Smooth muscle cell of the umbilical artery (primary cell): Measurements from ENCODE around the gene PITX2. TPM values are rescaled to one million over a fixed set of nuclear protein-coding genes. Genes with fewer than 3 reads are reported as not detected.

Experiments
- total RNA-seq: library from RNA; depleted of rRNA; stranded (reverse); fragments of >200 nt; gene quantifications from 2 replicates; pipeline ENCODE4 v1.2.3, GENCODE V29; 2014

The PITX2 gene
- 33.3 and 60.6 TPM in 2 replicates for total RNA-seq

GRCh38 chr4:110622841-110623717 is at the start of gene PITX2:
Gene PITX2 (minus strand): TSS chr4:110623077. CDS start chr4:110622460, 617 bp downstream.

Other genes starting within 250 kb of the PITX2 start
- 0.30 and 3.1 TPM in 2 replicates for gene ENPEP, start 146.9 kb downstream of the PITX2 start, total RNA-seq